Measurements from ENCODE around the gene HTD2.

DNA sequence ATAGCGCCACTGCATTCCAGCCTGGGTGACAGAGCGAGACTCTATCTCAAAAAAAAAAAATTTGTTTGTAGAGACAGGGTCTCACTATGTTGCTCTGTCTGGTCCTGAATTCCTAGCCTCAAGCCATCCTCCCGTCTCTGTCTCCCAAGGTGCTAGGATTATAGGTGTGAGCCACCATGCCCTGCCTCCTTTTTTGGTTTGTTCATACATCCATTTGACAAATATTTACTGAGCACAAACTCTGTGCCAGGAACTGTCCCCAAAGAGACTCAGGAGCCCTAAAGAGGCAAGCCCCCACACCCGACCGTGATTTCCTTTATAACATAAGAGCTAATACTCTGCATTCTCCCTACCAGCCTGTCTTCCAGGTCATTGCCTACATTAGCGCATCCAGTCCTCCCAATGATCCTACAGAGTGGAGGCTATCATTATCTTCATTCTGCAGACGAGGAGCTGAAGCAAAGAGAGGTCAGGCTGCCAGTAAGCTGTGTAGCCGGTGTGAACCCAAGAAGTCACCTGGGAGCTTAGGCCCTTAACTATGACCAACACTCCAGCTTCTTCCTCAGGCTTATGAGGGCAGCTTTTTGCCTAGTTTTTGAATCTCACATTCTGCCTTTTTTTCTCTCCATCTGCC, 20.1 kb downstream of the HTD2 start:
- TF ChIP-seq, protein P1, sequence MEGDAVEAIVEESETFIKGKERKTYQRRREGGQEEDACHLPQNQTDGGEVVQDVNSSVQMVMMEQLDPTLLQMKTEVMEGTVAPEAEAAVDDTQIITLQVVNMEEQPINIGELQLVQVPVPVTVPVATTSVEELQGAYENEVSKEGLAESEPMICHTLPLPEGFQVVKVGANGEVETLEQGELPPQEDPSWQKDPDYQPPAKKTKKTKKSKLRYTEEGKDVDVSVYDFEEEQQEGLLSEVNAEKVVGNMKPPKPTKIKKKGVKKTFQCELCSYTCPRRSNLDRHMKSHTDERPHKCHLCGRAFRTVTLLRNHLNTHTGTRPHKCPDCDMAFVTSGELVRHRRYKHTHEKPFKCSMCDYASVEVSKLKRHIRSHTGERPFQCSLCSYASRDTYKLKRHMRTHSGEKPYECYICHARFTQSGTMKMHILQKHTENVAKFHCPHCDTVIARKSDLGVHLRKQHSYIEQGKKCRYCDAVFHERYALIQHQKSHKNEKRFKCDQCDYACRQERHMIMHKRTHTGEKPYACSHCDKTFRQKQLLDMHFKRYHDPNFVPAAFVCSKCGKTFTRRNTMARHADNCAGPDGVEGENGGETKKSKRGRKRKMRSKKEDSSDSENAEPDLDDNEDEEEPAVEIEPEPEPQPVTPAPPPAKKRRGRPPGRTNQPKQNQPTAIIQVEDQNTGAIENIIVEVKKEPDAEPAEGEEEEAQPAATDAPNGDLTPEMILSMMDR (IDR thresholded peaks at IDR 0.05; ENCODE audit: low read depth, low read length), result no peak
- TF ChIP-seq EZH2phosphoT487 (IDR thresholded peaks at IDR 0.05; ENCODE audit: low read depth), result no peak
